ENCODE measurements around the gene MARCHF10.

MARCHF10 gene

GRCh38 chr17:62684179-62684578 is 123.9 kb downstream of the MARCHF10 start:
- peaks cover 87% of the 10 kb centered on the region for H3K36me3 ChIP-seq
- H3K4me1 ChIP-seq: no peaks in the 10 kb centered on the region
- no peaks in the 10 kb centered on the region for H3K27me3 ChIP-seq
- H4K20me1 ChIP-seq: no peaks in the 10 kb centered on the region
- no peak overlapping the region for H3K27ac ChIP-seq
- H3K9me3 ChIP-seq: no peaks in the 10 kb centered on the region
- no peak for TF ChIP-seq Cebpa-rat (IDR thresholded peaks at IDR 0.05)
- no peak overlapping the region for H3K4me3 ChIP-seq
- H3K4me2 ChIP-seq: no peak overlapping the region
- no peak overlapping the region for H3K9ac ChIP-seq

GRCh38 chr17:62681939-62682381 is 126.2 kb downstream of the MARCHF10 start:
- no peak overlapping the region for H3K4me3 ChIP-seq
- peaks cover 94% of the 10 kb centered on the region for H3K36me3 ChIP-seq
- no peak overlapping the region for H3K27ac ChIP-seq
- H3K4me1 ChIP-seq: no peaks in the 10 kb centered on the region
- no peak overlapping the region for H3K9ac ChIP-seq
- H4K20me1 ChIP-seq: no peaks in the 10 kb centered on the region
- H3K27me3 ChIP-seq: no peaks in the 10 kb centered on the region
- H3K4me2 ChIP-seq: no peak overlapping the region
- no peak for TF ChIP-seq Cebpa-rat (IDR thresholded peaks at IDR 0.05)
- H3K9me3 ChIP-seq: no peaks in the 10 kb centered on the region

GRCh38 chr17:62681061-62681938 is 126.8 kb downstream of the MARCHF10 start:
- Histone ChIP-seq H3K4me1 (no peaks in the 10 kb centered on the region), H3K36me3 (peaks cover 94% of the 10 kb centered on the region), H3K27ac (no peak overlapping the region), H3K9ac (no peak overlapping the region), H3K9me3 (no peaks in the 10 kb centered on the region), H3K27me3 (no peaks in the 10 kb centered on the region), H4K20me1 (no peaks in the 10 kb centered on the region), H3K4me3 (no peak overlapping the region), H3K4me2 (no peak overlapping the region)
- TF ChIP-seq Cebpa-rat (IDR thresholded peaks at IDR 0.05): no peak

- H3K27ac ChIP-seq: no peak overlapping the region
- H3K27me3 ChIP-seq: no peaks in the 10 kb centered on the region
- peaks cover 94% of the 10 kb centered on the region for H3K36me3 ChIP-seq
- no peak overlapping the region for H3K9ac ChIP-seq
- no peaks in the 10 kb centered on the region for H3K9me3 ChIP-seq
- H3K4me3 ChIP-seq: no peak overlapping the region
- no peaks in the 10 kb centered on the region for H3K4me1 ChIP-seq
- no peak for TF ChIP-seq Cebpa-rat (IDR thresholded peaks at IDR 0.05)
- no peak overlapping the region for H3K4me2 ChIP-seq
- no peaks in the 10 kb centered on the region for H4K20me1 ChIP-seq
Observed at GRCh38 chr17:62680541-62681052, 127.5 kb downstream of the MARCHF10 start.

- Histone ChIP-seq H3K4me2 (no peak overlapping the region), H3K27ac (no peak overlapping the region), H3K9me3 (no peaks in the 10 kb centered on the region), H3K4me1 (no peaks in the 10 kb centered on the region), H4K20me1 (no peaks in the 10 kb centered on the region), H3K36me3 (peaks cover 97% of the 10 kb centered on the region), H3K27me3 (no peaks in the 10 kb centered on the region), H3K9ac (no peak overlapping the region), H3K4me3 (no peak overlapping the region)
- no peak for TF ChIP-seq Cebpa-rat (IDR thresholded peaks at IDR 0.05)
Observed at GRCh38 chr17:62679866-62680377, 128.2 kb downstream of the MARCHF10 start.

- Histone ChIP-seq H3K9me3 (no peaks in the 10 kb centered on the region), H3K4me3 (no peak overlapping the region), H3K4me1 (peaks cover 5% of the 10 kb centered on the region; the same call in 1 of the 2 replicates), H3K27me3 (no peaks in the 10 kb centered on the region), H3K27ac (no peak overlapping the region), H3K36me3 (peaks cover 97% of the 10 kb centered on the region), H4K20me1 (no peaks in the 10 kb centered on the region), H3K4me2 (no peak overlapping the region), H3K9ac (no peak overlapping the region)
- TF ChIP-seq Cebpa-rat (IDR thresholded peaks at IDR 0.05): no peak
Observed at GRCh38 chr17:62678214-62678919, 129.7 kb downstream of the MARCHF10 start.

GRCh38 chr17:62676952-62677596 is 131.0 kb downstream of the MARCHF10 start:
- no peak overlapping the region for H3K27ac ChIP-seq
- H4K20me1 ChIP-seq: no peaks in the 10 kb centered on the region
- no peaks in the 10 kb centered on the region for H3K9me3 ChIP-seq
- no peaks in the 10 kb centered on the region for H3K27me3 ChIP-seq
- no peak overlapping the region for H3K4me3 ChIP-seq
- no peak overlapping the region for H3K4me2 ChIP-seq
- H3K36me3 ChIP-seq: peaks cover 93% of the 10 kb centered on the region
- no peak overlapping the region for H3K9ac ChIP-seq
- TF ChIP-seq Cebpa-rat (IDR thresholded peaks at IDR 0.05): no peak
- H3K4me1 ChIP-seq: peaks cover 5% of the 10 kb centered on the region; the same call in 1 of the 2 replicates

- Histone ChIP-seq H3K4me1 (peaks cover 5% of the 10 kb centered on the region; the same call in 1 of the 2 replicates), H3K27ac (no peak overlapping the region)
Observed at GRCh38 chr17:62676231-62676943, 131.7 kb downstream of the MARCHF10 start.

GRCh38 chr17:62675701-62676100 is 132.4 kb downstream of the MARCHF10 start:
- 0 out of 2 replicates have a peak, but pooled peaks cover 8% of the 10 kb centered on the region for H4K20me1 ChIP-seq
- no peaks in the 10 kb centered on the region for H3K27me3 ChIP-seq
- no peak overlapping the region for H3K4me3 ChIP-seq
- H3K4me2 ChIP-seq: no peak overlapping the region
- TF ChIP-seq Cebpa-rat (IDR thresholded peaks at IDR 0.05): no peak
- peaks cover 93% of the 10 kb centered on the region for H3K36me3 ChIP-seq
- H3K27ac ChIP-seq: no peak overlapping the region
- H3K9me3 ChIP-seq: no peaks in the 10 kb centered on the region
- no peak overlapping the region for H3K9ac ChIP-seq
- peaks cover 5% of the 10 kb centered on the region; the same call in 1 of the 2 replicates for H3K4me1 ChIP-seq

More at GRCh38 chr17:62676231-62676943, 131.7 kb downstream of the MARCHF10 start:
- Histone ChIP-seq H3K9me3 (no peaks in the 10 kb centered on the region), H3K9ac (no peak overlapping the region), H3K4me2 (no peak overlapping the region), H3K27me3 (no peaks in the 10 kb centered on the region), H3K4me3 (no peak overlapping the region), H4K20me1 (0 out of 2 replicates have a peak, but pooled peaks cover 7% of the 10 kb centered on the region), H3K36me3 (peaks cover 93% of the 10 kb centered on the region)
- no peak for TF ChIP-seq Cebpa-rat (IDR thresholded peaks at IDR 0.05)

Data from BLaER1 (cell line).